ENCODE results near the gene LAMC1.

Gene LAMC1

DNA sequence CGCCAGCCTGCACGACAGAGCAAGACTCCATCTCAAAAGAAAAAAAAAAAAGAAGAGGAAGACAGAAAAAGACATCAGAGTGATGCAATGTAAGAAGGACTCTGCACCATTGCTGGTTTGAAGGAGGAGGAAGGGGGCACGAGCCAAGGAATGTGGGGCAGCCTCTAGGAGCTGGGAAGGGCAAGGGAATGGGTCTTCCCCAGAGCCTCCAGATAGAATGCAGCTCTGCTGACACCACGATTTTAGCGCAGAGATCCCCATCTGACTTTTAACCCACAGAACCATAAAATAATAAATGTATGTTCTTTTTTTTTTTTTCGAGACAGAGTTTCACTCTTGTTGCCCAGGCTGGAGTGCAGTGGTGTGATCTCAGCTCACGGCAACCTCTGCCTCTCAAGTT lies 129.0 kb downstream of the LAMC1 start:
- no peak for DNase-seq

DNA sequence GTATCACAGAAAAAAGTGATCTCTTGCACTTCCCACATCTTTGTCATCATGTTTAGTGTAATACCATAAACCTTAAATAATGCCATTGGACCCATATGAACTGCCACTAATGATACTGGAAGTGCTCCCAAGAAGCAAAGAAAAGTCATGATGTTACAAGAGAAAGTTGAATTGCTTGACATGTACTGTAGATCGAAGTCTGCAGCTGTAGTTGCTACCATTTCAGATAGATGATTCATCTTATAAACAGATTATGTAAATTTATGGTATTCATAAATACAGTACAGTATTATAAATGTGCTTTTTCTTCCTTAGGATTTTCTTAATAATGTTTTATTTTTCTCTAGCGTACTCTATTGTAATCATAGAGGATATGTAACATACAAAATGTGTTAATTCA lies 132.7 kb downstream of the LAMC1 start:
- no peak for DNase-seq

DNA sequence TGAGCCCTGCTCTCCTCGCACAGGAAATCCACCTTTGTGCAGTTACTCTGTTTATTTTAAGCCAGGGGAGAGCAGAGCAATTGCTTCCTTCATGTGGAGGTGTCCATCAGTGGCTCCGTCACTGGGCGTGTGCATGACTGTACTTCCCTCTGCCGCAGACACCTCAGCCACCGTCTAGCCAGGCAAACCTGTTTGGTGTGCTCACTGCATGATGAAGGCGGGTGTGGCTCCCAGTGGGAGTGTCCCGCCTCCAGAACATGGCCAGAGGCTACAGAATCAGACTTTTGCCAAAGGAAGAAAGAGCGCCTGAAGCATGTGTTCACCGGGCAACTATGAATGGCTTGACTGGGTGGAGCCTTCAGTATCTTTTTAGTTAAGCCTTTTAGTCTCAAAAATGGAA lies 136.7 kb downstream of the LAMC1 start:
- no peak for DNase-seq

DNA sequence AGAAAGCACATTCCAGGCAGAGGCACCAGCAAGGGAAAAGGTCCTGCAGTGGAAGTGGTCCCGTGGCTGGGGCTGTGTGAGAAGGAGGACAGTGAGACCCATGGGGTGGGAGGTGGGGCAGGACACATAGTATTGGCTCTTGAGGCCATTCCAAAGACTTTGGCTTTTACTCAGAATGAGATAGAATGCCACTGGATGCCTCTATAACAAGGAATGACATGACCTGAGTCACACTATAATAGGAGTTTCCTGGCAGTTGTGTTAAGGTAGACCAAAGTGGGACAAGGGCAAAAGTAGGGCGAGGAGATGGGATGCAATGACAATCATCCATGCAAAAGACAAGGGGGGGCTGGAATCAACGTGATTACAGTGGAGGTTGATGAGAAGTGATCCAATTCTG lies 138.2 kb downstream of the LAMC1 start:
- DNase-seq: no peak

DNA sequence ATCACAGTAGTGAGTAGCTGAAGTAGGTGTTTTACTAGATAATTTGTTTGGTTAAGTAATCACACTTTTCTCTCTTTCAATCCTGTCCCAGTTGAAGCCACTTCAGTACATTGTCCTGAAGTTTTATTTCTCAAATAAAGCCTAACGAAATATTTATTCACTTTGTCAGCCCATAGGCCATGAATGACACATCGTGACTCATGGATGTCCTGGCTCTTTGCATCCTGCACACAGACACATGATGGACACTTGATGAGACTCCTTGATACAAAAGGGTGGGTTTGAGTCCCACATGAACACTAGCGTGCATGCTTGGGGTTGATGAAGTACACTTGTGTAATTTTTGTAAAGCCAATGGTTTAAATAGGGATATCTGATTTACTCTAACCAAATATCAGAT lies 140.1 kb downstream of the LAMC1 start:
- no peak for DNase-seq

DNA sequence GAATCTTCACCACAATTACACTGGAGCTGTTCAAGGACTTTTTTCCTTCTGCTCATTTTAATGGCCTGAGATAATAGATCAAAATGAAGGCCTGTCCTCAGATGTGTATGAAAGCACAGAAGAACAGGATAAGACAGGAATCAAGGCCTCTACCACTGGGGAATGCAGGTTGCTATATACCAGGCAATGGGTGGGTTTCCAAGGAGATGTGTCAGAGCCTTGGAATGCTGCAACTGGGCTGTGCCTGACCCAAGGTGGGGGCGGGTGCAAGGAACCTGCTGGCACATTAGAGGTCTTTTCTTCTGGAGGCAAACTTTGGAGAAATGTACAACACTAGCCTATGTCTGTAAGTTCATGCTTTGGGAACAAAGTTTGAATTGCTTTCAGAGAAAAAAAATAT lies 141.1 kb downstream of the LAMC1 start:
- DNase-seq: no peak

DNA sequence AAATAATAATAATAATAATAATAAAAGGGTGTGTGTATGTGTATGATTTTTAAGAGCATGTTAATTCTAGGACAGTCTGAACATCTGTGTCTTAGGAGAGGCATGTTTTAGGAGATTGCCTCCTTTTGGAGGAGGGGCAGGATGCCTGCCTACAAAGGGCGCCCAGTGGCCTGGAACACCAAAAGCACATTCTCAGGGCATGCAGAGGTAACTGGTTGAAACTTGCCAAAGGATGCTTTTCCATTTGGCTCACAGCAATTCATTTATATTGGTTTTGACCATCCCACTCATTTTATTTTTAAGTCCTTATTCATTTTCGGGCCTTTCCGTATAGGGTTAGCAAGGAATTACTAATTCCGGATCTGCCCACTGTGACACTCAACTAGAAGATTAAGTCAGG lies 141.7 kb downstream of the LAMC1 start:
- no peak for DNase-seq

DNA sequence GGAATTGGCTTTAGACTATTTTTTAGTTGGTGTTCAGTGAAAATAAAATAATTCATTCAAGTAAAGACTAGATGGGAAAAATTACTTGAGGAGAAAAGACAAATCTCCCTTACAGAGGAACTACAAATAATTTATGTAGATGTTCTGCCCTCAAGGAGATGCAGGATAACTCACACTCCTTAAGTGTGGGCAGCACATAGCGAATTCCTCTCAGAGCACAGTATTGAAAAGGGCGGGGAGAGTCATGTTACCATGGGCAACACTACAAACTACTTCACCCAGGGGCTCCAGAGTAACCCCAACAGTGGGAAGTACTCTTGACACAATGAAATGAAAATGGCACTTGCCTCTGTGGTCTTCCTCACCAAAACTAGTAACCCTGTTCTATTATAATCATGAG lies 142.2 kb downstream of the LAMC1 start:
- no peak for DNase-seq

DNA sequence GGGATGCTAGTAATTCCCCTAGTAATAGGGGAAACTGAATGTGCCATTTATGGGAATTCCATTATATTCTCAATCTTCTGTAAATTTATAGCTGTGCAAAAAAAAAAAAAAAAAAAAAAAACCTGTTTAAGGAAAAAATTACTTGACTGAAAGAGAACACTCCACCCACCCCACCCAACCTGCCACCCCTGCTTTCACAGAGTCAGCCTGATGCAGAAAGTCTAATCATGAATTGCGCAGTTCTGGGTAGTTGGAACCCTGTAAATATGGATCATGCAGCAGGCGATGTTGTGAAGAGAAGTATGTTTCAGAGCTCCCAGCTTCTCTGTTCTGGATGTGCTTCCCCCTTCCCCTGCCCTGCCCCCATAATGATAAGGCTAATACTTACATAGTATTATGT lies 143.2 kb downstream of the LAMC1 start:
- DNase-seq: no peak

DNA sequence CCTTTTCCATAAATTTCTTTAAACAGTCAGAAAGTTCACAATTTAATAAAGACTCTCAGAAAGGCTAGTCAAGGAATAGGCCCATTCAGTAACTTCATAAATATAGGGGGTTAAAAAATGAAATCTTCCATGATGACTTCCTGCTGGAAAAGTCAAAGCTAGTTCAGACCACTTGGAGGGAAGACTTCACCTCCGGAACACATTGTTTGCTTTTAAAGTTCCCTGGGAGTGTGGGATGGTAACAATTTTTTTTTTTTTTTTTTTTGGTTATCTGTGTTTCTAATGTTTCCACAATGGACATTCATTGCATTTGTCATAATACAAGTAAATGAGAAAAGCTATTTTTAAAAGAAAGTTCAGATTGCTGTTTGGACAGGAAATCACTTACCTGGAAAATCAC lies 144.5 kb downstream of the LAMC1 start:
- DNase-seq: no peak

DNA sequence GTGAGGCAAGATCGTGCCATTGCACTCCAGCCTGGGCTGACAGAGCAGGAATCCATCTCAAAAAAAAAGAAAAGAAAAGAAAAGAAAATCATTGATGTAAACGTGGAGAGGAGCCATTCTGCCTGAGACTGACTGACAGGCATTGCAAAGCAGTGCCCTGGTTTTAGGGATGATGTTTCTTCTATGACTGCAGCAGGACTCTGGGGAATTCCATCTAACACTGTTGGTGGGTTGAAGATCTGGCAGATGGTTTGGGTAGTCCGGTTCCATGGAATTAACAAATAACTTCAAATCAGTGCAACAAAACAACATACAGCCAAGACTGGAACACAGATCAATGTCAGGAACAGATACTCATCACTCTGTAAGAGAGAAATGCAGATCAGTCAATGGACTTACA lies 145.1 kb downstream of the LAMC1 start:
- no peak for DNase-seq

DNA sequence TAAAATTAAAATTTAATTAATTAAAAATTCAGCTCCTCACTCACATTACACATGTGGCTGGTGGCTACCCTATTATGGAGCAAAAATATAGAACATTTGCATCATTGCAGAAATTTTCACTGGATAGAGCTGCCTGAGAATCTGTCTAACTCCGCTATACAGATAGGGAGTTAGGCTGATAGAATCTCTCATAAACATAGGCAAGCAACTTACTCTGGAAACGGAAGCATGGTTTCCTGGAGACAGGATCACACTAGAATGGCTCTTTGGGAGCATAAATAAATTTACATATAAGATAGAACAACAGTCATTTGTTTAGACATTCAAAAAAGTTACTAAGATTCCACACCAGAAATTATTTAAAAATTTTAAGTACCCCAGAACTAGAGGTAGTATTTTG lies 150.6 kb downstream of the LAMC1 start:
- no peak for DNase-seq

DNA sequence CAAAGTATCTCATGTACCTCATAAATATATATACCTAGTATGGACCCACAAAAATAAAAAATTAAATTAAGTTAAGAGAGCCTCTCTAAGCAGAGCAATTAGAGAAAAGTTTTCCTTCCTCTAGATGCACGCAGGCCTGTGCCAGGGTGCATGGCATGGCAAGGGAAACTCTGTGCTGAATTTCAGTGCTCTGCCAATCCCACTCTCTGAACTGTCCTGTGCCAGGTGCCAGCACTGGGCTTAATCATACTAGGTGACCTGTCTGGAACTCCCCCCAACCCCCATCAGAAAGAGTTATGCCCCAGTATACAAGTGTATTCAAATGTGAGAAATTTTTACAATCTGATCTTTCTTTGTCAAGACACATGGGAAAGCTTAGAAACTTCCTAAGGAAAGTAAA lies 152.4 kb downstream of the LAMC1 start:
- no peak for DNase-seq

DNA sequence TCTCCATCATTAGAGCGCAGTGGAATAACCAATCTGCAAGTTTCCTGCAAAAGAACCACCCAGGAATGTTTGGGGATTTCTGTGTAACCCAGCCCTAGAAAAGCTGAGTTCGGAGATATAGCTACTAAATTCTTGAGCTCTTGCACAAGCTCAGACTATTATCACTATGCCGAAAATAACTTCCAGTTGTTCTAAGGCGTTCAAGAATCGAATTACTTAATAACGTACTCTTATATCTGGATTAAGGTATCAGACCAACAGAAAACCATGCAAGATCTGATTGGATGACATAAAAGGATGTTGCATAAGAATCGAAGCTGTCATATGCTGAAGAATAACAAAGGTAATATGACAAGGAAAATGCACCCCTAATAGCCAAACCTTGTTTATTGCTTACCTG lies 155.3 kb downstream of the LAMC1 start:
- no peak for DNase-seq

DNA sequence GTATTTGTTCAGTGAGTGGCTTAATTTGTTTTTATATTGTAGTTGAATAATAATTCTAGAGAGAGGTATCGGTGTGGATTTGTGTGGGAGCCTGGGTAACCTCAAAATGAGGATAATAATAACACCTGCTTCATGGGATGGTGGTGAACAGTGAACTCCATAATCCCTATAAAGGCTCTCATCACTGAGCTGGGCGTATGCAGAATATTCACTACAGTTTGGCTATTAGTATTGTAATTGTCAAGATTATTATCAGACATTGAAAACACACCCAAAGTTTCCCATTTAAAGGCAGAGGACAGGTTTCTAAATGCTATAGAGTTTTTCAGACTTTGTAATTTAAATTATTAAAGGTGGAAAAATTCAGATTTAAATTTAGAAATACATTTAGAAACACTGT lies 155.8 kb downstream of the LAMC1 start:
- no peak for DNase-seq

DNA sequence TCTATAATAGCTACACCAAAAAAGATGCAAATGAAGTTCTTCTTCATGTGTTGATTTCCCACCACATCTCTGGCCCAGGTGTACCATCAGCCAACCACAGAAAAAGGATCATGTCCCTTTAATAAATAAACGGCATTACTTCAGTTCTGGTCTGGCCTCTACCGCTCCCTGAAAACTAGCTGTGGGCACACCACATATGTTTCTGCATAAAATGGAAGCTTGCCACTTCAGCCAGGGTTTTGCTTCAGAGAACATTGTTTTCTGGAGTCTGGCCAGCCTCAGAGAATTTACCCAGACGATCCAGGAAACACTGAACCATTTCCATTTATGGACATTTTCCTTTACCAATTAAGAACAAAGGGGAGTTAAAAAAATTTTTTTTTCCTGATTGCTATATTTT lies 157.0 kb downstream of the LAMC1 start:
- DNase-seq: no peak

DNA sequence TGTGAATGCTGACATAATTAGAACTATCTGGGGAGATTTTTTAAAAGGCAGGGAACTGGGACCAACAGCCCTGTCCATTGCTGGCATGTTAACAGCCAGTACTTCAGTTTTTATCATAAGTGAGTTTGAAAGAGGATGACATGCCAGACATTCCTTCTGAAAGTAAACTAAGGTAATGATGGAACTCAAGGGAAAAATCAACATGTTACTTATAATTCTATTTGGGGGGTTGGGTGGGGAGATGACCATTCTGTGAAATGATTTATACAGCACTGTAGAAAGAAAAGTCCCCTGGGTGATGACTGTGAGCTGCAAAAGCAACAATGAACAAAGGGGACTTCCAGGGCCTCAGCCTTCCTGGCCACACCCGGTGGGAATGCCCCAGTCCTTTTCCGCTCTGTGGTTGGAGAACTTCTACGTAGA lies 157.4 kb downstream of the LAMC1 start:
- no peak for DNase-seq

DNA sequence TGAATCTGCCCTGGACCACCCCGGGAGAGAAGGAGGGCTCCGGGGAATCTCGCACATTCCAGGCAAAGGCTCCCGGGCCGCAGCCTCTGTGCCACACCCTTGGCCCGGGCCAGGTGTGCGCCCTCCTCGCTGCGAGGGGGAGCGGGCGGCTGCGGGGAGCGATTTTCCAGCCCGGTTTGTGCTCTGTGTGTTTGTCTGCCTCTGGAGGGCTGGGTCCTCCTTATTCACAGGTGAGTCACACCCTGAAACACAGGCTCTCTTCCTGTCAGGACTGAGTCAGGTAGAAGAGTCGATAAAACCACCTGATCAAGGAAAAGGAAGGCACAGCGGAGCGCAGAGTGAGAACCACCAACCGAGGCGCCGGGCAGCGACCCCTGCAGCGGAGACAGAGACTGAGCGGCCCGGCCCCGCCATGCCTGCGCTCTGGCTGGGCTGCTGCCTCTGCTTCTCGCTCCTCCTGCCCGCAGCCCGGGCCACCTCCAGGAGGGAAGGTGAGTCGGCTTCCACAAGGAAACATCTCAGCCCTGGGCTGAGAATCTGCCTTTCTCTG lies 162.8 kb downstream of the LAMC1 start, which contains the start of gene LAMC2:
TSS of gene LAMC2 (plus strand) at position 324 of the 550 bp plus-strand sequence. CDS start at position 413, 89 bp downstream.
- DNase-seq: peak; percentile 61

DNA sequence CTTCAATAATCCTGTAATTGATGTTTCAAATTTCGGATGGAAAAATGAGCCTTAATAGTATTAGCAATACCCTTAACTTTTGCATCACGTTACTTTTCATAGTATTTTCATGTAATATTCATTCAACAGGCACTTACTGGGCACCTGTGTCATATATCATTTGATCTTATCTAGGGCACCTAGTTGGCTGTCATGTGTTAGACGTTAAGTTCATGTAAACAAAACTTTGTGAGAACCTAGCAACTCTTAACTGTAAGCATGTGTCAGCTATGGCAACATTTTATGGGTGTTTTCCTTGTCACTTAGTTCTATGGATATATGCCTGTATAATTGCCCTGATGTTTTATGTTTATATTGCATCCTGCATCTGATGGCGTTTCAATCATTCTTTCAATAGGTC lies 163.6 kb downstream of the LAMC1 start:
- DNase-seq: no peak

DNA sequence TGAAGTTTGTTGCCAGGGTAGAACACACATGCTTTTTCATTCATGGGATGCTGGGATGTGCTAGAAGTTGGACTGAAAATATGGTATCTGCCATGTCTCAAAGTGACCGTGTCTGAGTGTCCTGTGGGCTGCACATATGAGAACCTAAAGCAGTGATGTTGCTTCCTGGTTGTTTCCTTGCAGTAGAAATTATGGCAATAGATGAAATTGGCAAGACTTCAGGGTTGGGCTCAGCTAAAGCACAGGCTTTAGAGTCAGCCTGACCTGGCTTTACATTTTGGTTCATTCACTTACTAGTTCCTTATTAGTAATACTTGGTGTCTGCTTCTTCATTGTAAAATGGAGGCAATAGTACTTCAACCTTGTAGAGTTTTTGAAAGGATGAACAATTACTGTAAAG lies 165.0 kb downstream of the LAMC1 start:
- DNase-seq: no peak

DNA sequence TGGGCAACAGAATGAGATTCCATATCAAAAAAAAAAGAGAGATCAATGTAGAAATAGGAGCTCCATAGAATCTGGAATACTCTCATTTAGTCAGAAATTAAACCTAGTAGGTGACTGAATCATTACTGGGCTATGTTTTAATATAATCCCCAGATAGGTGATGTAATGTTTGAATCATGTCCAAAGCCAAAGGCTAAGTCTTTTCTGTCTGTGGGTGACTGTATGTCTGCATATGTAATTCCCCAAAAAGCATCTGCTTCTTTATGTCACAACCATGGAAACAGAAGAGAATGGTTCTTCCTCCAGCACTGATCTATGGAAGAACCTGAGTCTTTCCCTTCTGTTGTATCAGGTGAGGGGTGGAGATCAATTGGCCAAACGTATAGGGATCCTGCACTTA lies 168.6 kb downstream of the LAMC1 start:
- DNase-seq: no peak

DNA sequence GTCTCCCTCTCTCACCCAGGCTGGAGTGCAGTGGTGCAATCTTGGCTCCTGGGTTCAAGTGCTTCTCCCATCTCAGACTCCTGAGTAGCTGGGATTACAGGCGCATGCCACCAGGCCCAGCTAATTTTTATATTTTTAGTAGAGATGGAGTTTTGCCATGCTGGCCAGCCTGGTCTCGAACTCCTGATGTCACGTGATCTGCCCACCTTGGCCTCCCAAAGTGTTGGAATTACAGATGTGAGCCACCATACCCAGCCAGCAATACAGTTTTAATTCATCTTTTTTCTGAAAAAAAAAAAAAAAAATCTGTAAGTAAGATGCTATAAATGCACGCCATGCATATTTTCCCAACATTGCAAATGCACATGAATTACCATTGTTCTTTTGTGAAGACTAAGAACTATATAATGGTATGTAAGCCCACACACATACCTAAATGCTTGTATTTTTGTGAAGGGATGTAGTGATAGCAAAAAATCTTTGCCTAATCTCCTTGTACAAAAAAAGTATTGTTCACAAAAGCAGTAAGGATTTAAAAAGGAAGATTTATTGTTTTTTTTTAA lies 170.8 kb downstream of the LAMC1 start:
- no peak for DNase-seq

DNA sequence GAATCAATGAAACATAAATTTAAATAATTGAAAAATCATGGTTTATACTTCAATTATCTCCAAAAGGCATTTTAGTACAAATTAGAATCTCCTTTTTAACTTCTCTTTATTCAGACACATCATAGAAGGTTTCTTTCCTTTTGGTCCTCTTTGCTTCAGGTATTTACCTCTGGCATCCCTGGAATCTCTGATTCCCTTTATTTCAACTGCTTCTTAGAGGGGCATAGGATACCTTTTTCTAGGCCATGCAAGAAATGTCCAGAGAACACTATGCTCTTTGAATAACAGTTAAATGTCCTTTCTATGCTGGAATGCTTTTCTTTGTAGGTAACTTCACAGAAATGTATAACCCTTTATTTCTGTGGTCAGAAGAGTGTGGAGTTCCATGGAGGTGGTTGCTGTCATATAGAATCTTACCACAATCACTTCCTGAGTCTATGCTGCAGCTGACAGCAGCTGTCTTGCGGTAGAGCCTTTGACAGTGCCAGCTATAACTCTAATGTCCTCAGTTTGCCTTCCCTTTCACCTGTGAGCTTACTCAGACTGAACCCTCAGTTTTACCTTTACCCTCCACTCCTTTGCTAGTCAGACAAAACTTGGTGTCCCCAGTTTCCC lies 171.4 kb downstream of the LAMC1 start:
- DNase-seq: no peak

DNA sequence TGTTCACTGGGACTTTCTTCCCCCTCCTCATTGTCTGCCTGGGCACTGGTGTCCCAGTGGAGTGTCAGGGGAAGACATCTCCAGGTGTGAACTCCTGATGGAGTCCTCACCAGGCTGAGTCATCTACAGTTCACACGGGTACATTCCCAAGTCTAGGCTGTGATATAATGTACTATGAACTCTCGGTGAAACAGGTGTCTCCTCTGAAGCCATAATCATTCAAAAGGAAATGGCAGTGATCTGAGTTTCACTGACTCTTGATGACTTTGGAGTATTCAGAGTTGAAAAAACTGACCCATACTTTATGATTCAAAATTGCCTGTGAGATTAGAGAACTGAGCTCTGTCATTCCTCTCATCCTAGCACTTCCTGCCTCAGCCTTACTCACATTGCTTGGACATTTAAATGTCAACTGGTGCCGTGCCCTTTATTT lies 171.9 kb downstream of the LAMC1 start:
- no peak for DNase-seq

Measured in activated CD8-positive, alpha-beta memory T cell treated with anti-CD3 and anti-CD28 coated beads, Interleukin-2, amount 50 U/mL, for 48 hours (primary cell).